ENCODE results near the gene NIPA2.

The NIPA2 gene

GRCh38 chr15:22856659-22857058 is 18.2 kb downstream of the NIPA2 start:
- H3K27ac Mint-ChIP-seq, result no peak overlapping the region
- H3K36me3 Mint-ChIP-seq (ENCODE audit: low read depth), result peaks cover 44% of the 10 kb centered on the region
- H3K4me1 Mint-ChIP-seq (ENCODE audit: low read depth), result no peaks in the 10 kb centered on the region
- no peak overlapping the region for H3K4me3 Mint-ChIP-seq
- no peaks in the 10 kb centered on the region for H3K9me3 Mint-ChIP-seq
- no peaks in the 10 kb centered on the region for H3K27me3 Mint-ChIP-seq (ENCODE audit: low read depth)

GRCh38 chr15:22861161-22861560 is 22.7 kb downstream of the NIPA2 start:
- H3K36me3 Mint-ChIP-seq (ENCODE audit: low read depth), result peaks cover 49% of the 10 kb centered on the region
- no peaks in the 10 kb centered on the region for H3K9me3 Mint-ChIP-seq
- no peak overlapping the region for H3K4me3 Mint-ChIP-seq
- no peak overlapping the region for H3K27ac Mint-ChIP-seq
- no peaks in the 10 kb centered on the region for H3K27me3 Mint-ChIP-seq (ENCODE audit: low read depth)
- H3K4me1 Mint-ChIP-seq (ENCODE audit: low read depth), result peaks cover 5% of the 10 kb centered on the region

DNA sequence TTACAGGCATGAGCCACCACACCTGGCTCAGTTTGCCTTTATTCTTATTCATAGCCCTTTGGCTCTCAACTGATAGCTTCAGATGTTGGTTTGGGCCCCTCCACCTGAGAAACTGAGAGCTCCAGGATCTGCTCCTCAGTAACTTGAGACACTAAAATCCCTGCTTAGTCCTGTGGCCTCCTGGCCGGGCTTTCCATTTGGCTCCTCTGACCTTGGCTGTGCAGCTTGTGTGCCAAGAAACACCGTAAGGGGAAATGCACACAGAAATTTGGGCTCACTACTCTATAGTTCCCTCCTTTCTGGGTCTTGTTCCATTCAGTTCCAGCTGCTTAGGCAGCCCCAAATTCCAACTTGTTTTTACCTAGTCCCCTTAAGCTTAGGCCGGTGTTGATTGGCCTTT is 24.9 kb downstream of the NIPA2 start:
- Mint-ChIP-seq H3K4me3 (no peak overlapping the region), H3K4me1 (ENCODE audit: low read depth) (peaks cover 6% of the 10 kb centered on the region), H3K27me3 (ENCODE audit: low read depth) (no peaks in the 10 kb centered on the region), H3K27ac (no peak overlapping the region), H3K36me3 (ENCODE audit: low read depth) (peaks cover 51% of the 10 kb centered on the region), H3K9me3 (no peaks in the 10 kb centered on the region)

DNA sequence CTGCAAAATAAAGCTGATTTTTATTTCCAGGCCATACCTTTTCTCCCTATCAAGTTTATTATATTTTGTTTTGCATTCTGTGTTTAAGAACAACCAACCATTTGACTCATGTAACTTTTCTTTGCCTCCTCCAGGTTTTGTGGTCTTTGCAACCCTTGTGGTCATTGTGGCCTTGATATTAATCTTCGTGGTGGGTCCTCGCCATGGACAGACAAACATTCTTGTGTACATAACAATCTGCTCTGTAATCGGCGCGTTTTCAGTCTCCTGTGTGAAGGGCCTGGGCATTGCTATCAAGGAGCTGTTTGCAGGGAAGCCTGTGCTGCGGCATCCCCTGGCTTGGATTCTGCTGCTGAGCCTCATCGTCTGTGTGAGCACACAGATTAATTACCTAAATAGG is 27.6 kb downstream of the NIPA2 start:
- Mint-ChIP-seq H3K4me1 (ENCODE audit: low read depth) (peaks cover 6% of the 10 kb centered on the region), H3K4me3 (no peak overlapping the region), H3K36me3 (ENCODE audit: low read depth) (peaks cover 40% of the 10 kb centered on the region), H3K27ac (no peak overlapping the region), H3K27me3 (ENCODE audit: low read depth) (no peaks in the 10 kb centered on the region), H3K9me3 (no peaks in the 10 kb centered on the region)

GRCh38 chr15:22867886-22868285 is 29.4 kb downstream of the NIPA2 start:
- Mint-ChIP-seq H3K4me3 (no peak overlapping the region), H3K36me3 (ENCODE audit: low read depth) (peaks cover 31% of the 10 kb centered on the region), H3K27ac (no peak overlapping the region), H3K27me3 (ENCODE audit: low read depth) (no peaks in the 10 kb centered on the region), H3K4me1 (ENCODE audit: low read depth) (peaks cover 6% of the 10 kb centered on the region), H3K9me3 (no peaks in the 10 kb centered on the region)

DNA sequence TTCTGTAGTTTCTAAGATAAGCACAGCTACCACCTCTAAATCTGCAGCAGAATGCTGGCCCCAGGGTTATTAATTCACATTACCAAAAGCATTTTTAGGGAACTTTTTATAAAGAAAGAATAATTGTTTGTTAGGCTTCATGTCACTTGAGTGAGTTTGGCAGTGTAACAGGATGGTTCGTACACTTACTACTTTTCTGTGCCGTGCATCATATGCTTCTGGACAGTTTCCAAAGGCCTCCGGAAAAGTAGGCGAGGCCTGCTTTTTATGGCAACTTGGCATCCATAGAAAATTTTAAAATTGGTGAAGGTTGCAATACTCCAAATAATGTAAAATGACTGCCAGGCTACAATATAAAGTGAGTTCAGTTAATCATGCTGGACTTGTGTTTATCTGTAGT is 30.0 kb downstream of the NIPA2 start:
- H3K36me3 Mint-ChIP-seq (ENCODE audit: low read depth), result peaks cover 29% of the 10 kb centered on the region
- no peaks in the 10 kb centered on the region for H3K27me3 Mint-ChIP-seq (ENCODE audit: low read depth)
- H3K4me1 Mint-ChIP-seq (ENCODE audit: low read depth), result peaks cover 6% of the 10 kb centered on the region
- H3K9me3 Mint-ChIP-seq, result no peaks in the 10 kb centered on the region
- H3K4me3 Mint-ChIP-seq, result no peak overlapping the region
- no peak overlapping the region for H3K27ac Mint-ChIP-seq

DNA sequence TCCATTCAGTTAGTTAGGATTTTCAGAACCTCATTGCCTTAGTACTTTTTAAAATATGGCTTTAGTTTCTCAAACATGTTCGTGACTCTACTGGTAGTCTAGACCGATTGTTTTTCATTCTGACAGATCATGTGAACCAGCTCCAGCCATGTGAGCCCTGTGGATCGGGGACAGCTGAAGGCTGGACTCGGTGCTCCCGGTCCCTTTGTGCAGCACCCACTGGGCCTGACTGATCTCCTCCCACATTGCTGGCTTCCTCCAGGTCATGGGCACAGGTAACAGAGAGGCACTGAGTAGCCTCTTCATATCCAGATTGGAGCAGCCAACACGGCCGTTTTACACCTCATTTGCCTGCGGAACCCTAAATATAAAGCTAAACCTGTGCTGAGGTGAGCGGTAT is 30.5 kb downstream of the NIPA2 start:
- Mint-ChIP-seq H3K27me3 (ENCODE audit: low read depth) (no peaks in the 10 kb centered on the region), H3K27ac (no peak overlapping the region), H3K36me3 (ENCODE audit: low read depth) (peaks cover 24% of the 10 kb centered on the region), H3K9me3 (no peaks in the 10 kb centered on the region), H3K4me3 (no peak overlapping the region), H3K4me1 (ENCODE audit: low read depth) (peaks cover 6% of the 10 kb centered on the region)

GRCh38 chr15:22869856-22870255 is 31.4 kb downstream of the NIPA2 start:
- H3K36me3 Mint-ChIP-seq (ENCODE audit: low read depth), result peaks cover 20% of the 10 kb centered on the region
- H3K9me3 Mint-ChIP-seq, result no peaks in the 10 kb centered on the region
- H3K4me1 Mint-ChIP-seq (ENCODE audit: low read depth), result peaks cover 6% of the 10 kb centered on the region
- no peak overlapping the region for H3K27ac Mint-ChIP-seq
- H3K4me3 Mint-ChIP-seq, result no peak overlapping the region
- no peaks in the 10 kb centered on the region for H3K27me3 Mint-ChIP-seq (ENCODE audit: low read depth)

GRCh38 chr15:22870865-22871264 is 32.4 kb downstream of the NIPA2 start:
- H3K27ac Mint-ChIP-seq, result no peak overlapping the region
- H3K4me1 Mint-ChIP-seq (ENCODE audit: low read depth), result peaks cover 4% of the 10 kb centered on the region
- H3K27me3 Mint-ChIP-seq (ENCODE audit: low read depth), result no peaks in the 10 kb centered on the region
- H3K9me3 Mint-ChIP-seq, result no peaks in the 10 kb centered on the region
- H3K4me3 Mint-ChIP-seq, result no peak overlapping the region
- H3K36me3 Mint-ChIP-seq (ENCODE audit: low read depth), result peaks cover 18% of the 10 kb centered on the region

- no peaks in the 10 kb centered on the region for H3K27me3 Mint-ChIP-seq (ENCODE audit: low read depth)
- peaks cover 13% of the 10 kb centered on the region for H3K36me3 Mint-ChIP-seq (ENCODE audit: low read depth)
- H3K4me1 Mint-ChIP-seq (ENCODE audit: low read depth), result no peaks in the 10 kb centered on the region
- H3K9me3 Mint-ChIP-seq, result no peaks in the 10 kb centered on the region
- no peak overlapping the region for H3K27ac Mint-ChIP-seq
- no peak overlapping the region for H3K4me3 Mint-ChIP-seq
Measured at GRCh38 chr15:22871481-22872086, 33.1 kb downstream of the NIPA2 start.

- Mint-ChIP-seq H3K27me3 (ENCODE audit: low read depth) (no peaks in the 10 kb centered on the region), H3K27ac (no peak overlapping the region), H3K4me3 (no peak overlapping the region), H3K4me1 (ENCODE audit: low read depth) (no peaks in the 10 kb centered on the region), H3K9me3 (no peaks in the 10 kb centered on the region), H3K36me3 (ENCODE audit: low read depth) (peaks cover 11% of the 10 kb centered on the region)
Measured at GRCh38 chr15:22872936-22873701, 34.7 kb downstream of the NIPA2 start.

- H3K27ac Mint-ChIP-seq, result no peak overlapping the region
- H3K27me3 Mint-ChIP-seq (ENCODE audit: low read depth), result no peaks in the 10 kb centered on the region
- no peaks in the 10 kb centered on the region for H3K9me3 Mint-ChIP-seq
- H3K4me3 Mint-ChIP-seq, result no peak overlapping the region
- no peaks in the 10 kb centered on the region for H3K4me1 Mint-ChIP-seq (ENCODE audit: low read depth)
- peaks cover 11% of the 10 kb centered on the region for H3K36me3 Mint-ChIP-seq (ENCODE audit: low read depth)
Measured at GRCh38 chr15:22873841-22874240, 35.4 kb downstream of the NIPA2 start.

GRCh38 chr15:22874256-22874655 is 35.8 kb downstream of the NIPA2 start:
- no peak overlapping the region for H3K27ac Mint-ChIP-seq
- H3K4me3 Mint-ChIP-seq, result no peak overlapping the region
- peaks cover 11% of the 10 kb centered on the region for H3K36me3 Mint-ChIP-seq (ENCODE audit: low read depth)
- no peaks in the 10 kb centered on the region for H3K9me3 Mint-ChIP-seq
- no peaks in the 10 kb centered on the region for H3K4me1 Mint-ChIP-seq (ENCODE audit: low read depth)
- no peaks in the 10 kb centered on the region for H3K27me3 Mint-ChIP-seq (ENCODE audit: low read depth)

DNA sequence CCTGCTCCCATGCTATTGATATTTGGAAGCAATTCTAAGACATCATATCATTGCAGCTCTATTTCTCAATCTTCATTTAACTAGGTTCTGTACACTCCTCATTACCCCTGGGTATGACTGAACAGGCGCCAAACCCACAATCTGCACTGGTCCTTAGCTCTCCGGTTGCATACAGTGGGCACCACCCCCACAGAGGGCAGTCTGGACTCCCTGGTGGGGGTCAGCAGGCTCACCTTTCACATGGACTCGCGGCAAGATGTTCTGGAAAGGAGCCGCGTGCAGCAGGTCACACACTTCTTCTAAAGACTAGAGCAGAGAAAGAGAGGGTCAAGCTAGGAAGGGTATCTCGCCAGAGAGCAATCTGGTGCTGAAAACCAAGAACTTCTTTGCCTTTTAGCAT is 36.5 kb downstream of the NIPA2 start:
- Mint-ChIP-seq H3K36me3 (ENCODE audit: low read depth) (peaks cover 9% of the 10 kb centered on the region), H3K27me3 (ENCODE audit: low read depth) (no peaks in the 10 kb centered on the region), H3K4me3 (no peak overlapping the region), H3K9me3 (no peaks in the 10 kb centered on the region), H3K27ac (no peak overlapping the region), H3K4me1 (ENCODE audit: low read depth) (no peaks in the 10 kb centered on the region)

GRCh38 chr15:22877117-22877516 is 38.7 kb downstream of the NIPA2 start:
- Mint-ChIP-seq H3K27me3 (ENCODE audit: low read depth) (no peaks in the 10 kb centered on the region), H3K9me3 (no peaks in the 10 kb centered on the region), H3K36me3 (ENCODE audit: low read depth) (peaks cover 8% of the 10 kb centered on the region), H3K27ac (no peak overlapping the region), H3K4me1 (ENCODE audit: low read depth) (no peaks in the 10 kb centered on the region), H3K4me3 (no peak overlapping the region)
